Stimulated activated CD8-positive, alpha-beta memory T cell treated with anti-CD3 and anti-CD28 coated beads, Interleukin-15, amount 100 ng/mL, for 48 hours (primary cell): Measurements from ENCODE around the gene LRRN4.
"Not testable (repeated sequence)": the region's sequence is repeated elsewhere in the genome, so short reads cannot be mapped to it uniquely, and the experiment has no call there.

Experiments
- DNase-seq, 2 donors: peaks; one replicate each; pipeline ENCODE4 v3.0.0-alpha.2; 2020; ENCODE audit warnings: low read depth in 2 of 2

Gene LRRN4

DNA sequence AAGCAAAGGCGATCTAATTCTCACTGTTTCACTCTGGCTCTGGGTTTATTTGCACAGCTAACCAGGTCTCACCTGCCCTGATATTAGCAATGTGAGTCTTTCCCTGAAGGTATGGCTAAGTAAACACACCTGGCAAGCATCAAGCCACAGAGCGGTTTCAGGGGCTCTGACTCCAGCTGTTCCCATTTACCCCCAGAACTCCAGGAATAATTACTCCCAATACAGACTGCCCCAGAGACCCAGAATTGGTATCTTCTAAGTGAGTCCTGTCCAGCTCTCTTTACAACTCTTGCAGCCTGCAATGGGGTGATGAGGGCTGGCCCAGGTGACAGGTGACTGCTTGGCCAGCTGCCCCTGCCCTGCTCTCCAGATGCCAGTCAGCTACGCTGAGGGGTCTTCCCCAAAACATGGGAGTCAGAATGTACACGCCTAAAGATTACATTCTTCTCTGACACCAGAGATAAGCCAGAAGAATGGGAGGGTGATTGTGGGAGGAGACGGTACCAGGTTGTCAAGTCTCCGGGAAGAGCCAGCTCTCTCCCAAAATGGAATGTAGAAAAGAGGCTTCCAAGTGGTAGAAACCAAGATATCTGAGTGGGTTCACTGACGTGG, 4.9 kb upstream of the LRRN4 start:
- DNase-seq = no peak

DNA sequence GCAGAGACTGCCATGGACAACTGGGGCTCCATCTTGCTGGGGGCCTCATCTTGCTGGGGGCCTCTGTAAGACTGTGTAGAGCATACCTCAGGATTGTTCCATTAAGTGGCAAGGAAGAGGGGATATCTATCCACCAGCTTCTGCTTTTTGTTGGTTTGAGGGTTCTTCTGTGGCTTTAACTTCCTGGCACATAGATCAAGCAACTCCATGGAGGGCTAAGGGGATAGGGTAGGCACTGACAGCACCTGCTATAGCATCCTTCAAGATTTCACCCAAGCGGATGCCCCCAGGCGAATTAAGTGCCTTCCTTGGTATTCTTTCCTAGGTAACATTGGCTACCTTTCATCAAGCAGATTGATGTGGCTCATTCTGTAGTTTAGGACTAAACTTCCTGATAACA, 3.8 kb upstream of the LRRN4 start:
- DNase-seq = no peak

DNA sequence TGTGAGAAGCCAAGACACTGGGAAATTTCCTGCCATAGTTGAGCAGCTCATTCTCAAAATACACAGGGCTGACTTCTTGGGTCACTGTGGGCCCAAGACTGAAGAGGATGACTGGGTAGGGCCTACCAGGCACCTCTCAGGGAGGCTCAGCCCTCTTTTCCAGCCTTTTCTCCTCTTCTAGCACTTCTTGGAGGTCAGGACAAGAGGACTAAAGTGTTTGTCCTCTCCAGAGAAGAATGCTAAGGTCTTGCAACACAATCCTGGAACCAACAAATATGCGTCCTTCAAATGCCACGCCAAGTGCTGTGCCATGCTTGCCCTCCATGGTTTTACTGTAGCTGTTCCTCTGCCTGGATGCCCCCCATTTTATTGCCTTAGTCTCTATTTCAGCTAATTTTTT, 3.3 kb upstream of the LRRN4 start:
- no peak for DNase-seq

DNA sequence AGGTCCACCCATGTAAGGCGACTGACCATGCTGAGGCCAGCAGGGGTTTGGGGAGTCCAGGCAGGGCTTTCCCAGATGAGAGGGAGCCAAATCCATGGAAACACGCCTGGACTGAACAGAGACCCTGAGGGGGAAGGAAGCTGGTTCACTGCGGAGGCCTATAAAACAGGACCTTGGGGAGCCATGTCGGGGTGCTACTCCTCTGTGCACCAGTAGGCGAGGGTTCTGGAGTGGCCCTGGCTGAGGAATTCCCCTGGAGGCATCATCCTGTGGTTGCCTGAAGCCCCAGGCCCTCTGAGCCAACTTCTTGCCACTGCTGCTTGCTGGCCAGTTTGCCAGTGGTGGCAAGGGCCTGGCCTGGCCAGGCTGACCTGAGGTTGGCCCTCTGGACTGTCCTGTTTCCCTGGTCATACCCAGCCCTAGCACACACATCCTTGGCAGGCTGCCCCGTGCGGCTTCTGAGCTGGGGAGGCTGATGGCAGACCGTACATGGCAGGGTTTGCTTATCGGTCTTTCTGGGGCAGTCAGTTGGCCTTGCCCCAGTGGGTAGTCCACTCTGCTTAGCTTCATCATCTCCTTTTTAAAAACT, 2.2 kb upstream of the LRRN4 start:
- DNase-seq = no peak

DNA sequence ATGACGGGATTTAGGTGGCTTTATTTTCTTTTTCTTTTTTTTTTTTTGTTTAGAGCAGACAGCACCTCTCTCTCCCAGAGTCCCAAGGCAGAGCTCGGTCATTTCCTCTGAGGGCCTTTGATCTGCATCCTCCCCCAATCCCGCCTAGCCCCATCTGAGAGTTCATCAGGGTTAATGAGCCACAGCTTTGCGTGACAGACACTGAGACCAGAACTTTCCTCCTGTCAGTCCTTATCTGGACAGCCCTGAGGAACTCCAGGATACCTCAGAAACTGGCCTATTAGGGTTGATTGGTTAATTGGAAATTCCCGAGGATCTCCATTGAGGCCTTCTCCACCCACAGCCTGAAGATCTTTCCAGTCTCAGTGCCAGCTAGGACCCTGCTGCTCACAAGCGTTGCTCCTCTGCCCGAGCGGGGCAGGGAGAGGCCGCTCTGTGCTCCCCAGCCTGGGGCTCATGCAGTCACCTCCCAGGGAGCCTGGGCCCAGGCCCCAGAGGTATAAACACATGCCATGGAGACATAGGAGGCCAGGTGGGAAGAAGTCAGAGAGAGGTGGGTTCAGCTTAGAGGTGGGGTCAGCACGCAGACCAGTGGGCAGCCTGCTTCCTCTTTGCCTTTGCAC, 1.4 kb upstream of the LRRN4 start:
- DNase-seq = no peak

DNA sequence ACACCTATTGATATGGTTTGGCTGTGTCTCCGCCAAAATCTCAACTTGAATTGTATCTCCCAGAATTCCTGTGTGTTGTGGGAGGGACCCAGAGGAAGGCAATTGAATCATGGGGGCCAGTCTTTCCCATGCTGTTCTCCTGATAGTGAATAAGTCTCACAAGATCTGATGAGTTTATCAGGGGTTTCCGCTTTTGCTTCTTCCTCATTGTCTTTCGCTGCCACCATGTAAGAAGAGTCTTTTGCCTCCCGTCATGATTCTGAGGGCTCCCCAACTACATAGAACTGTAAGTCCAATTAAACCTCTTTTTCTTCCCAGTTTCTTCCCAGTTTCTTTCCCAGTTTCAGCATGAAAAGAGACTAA, 810 bp upstream of the LRRN4 start:
- not testable (repeated sequence) for DNase-seq

DNA sequence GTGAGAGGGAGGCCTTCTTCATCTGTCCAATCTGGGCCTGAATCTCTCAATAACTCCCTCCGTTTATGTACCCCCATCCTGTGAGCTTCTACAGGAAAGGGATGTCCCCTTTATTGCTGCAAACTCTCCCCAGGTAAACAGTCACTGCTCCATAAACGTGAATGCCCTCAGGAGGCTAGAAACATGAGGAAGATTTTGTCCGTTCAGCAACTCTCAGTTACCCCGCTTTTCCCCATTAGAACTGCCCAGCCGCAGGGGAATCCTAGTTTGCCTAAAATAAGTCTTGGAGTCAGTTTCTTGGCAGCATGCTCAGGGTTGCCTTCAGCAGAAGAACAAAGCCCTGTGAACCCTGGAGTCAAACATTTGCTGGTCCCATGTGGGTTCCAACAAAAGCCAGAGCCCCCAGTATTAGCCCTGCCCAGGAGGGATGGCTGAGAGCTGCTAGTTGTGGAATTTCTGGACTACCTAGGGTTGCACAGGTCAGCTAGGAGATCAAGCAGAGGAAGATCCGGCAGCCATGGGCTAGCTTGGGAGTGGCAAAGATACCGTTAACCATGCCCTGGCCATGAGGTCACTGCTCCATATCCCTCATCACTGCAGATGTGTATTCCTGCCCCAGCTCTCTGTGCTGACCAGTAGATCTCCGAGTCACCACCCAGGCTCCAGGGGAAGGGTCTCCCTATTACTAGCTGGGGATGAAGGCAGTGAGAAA, 640 bp downstream of the LRRN4 start:
- no peak for DNase-seq

DNA sequence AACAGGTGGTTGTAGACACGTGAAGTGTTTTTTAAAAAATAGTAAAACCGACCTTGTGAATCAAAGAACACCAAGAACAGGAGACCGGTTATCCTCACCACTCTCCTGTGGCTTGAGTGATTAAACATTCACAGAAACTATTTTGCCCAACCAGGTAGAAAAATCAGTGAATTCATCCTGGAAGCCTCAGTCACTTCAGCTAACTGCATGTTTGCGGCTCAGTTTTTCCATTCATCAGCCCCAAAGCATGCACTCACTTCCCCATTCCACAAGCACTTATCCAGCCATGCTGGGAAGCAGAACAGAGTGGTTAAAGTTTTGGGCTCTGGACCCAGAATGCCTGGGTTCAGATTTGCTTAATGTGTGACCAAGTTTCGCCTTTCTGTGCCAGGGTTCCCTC, 2.4 kb downstream of the LRRN4 start:
- no peak for DNase-seq

DNA sequence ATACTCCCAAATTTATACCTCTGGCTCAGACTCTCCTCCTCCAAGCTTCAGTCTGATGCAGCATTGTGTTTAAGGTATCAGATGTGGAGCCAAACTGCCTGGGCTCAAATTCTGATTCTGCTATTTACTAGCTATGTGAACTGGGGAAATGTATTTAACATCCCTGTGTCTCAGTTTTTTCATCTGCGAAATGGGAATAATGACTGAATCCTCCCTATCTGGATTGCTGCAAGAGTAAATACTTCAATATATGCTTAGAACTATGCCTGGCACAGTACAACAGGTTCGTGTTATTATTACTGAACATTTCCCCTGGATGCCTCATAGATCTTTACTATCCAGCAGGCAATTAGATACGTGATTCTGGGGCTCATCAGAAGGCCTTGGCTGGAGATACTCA, 5.5 kb downstream of the LRRN4 start:
- no peak for DNase-seq

DNA sequence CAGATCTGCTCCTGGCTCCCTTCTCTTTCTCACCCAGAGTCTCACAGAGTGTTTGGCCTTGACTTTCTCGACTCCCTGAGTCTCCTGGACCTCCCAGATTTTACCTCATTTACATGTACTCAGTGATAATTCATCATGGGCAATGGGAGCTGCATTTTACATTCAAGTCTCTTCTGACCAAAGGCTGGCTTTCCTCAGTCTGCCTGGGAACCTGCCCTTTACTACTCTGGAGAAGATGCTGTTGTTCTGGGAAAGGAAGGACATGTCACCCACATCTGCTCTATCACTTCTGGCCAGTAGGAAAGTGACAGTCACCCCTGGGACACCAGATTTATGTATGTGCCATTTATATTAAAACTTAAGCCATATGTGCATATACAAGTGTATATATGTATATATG, 7.4 kb downstream of the LRRN4 start:
- no peak for DNase-seq

DNA sequence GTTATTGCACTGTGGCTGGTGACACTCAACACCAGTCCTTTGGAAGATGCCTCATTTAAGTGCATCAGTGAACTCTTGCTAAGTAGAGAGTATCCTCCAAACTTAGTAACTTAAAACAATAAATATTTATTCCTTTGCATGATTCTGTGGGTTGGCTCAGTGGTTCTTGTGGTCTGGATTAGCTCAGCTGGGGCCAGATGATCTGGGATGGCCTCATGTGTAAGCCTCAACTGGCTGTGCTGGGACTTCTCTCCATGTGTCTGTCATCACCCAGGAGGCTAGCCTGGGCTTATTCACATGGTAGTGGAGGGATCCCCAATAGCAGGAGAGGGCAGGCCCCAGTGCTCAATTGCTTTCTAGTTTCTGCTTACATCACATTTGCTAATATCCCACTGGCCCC, 8.3 kb downstream of the LRRN4 start:
- no peak for DNase-seq

DNA sequence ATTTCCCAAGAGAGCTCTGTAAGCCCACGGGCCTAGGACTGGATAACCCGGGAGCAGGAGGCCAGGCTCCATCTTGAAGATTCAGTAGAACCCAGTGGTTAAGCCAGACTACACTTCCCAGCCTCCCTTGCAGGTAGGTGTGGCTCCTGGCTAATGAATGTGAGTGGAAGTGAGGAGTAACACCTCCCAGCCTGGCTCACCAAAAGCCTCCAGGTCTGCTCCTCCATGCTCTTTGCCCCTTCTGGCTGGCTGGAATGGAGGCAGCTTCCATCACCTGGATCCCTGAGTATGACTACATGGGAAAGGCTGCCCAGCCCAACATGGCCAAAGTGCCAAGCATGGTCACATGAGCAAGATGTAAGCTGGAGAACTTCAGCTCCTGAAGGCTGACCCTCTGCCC, 9.7 kb downstream of the LRRN4 start:
- DNase-seq = no peak

DNA sequence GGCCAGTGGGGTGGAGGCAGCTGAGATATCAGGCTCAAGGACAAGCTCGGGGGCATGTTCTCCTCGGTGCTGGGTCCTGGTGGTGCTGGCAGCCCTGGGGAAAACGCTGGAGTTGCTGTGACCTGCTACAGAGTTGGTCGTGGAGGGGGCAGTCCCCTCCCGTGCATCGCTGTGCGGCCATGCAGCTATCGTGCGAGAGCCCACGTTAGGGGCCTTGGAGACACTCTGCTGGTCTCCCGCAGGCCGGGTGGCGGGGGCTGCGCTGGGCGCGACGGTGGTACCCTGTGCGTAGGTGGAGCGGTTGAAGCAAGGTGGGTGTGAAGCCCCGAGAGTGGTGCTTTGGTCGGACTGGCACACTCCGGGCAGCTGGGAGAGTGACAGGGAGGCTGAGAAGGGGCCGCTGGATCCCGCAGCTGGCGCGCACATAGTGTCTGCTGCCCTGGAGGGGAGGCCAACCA, 12.0 kb downstream of the LRRN4 start:
- no peak for DNase-seq

DNA sequence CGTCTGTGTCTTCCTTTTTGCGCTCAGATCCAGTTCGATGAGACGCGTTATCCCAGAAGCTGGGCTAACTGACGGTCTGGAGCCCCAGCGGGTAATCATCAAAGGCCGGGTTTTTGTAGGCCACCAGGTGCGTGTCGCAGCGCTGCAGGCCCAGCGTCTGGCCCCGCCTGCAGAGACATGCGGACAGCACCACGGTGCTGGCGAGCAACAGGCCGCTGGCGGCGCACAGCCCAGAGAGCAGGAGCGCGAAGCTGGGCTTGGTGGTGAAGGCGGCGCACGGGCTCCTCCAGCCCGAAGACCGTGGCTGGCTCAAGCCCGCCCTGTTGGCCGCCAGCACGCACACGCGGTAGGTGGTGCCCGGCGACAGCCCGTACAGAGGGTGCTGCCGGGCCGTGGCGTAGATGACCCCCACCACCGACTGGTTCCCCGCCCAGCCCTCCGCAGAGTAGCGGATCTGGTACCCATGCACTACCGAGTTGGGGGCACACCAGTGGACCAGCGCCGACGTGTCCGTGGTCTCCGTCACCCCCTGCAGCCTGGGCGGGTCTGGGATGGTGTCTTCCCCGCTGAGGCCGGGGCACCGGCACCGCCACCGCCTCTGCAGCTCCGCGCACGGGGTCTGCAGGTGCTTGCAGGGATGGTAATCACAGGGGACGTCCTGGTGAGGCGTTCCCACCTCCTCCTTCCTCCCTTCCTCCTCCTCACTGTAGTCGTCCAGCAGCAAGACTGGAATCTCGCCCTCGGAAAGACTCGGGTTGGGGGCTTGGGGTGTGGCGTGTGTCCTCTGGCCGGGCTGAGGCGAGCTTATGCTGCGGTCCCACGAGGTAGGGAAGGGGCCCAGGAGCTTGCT, 12.7 kb downstream of the LRRN4 start:
- DNase-seq = no peak

DNA sequence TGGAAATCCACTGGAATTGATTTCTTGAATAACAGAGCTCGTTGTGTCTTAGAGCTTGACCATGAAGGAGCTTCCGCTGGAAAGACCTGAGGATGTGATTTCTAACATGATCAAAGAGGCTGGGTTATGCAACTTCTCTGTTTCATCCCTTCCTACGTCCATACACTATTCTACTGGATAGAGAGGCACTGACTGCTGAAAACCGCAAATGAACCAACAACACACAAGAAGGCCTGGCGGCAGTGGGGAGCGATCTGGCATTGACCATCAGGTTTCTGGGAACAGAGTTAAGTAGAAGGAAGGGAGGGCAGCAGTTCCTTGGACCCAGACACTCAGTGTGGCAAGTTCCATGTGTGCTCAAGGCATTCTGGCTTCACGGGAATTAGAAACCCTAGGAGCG, 13.3 kb downstream of the LRRN4 start:
- no peak for DNase-seq

DNA sequence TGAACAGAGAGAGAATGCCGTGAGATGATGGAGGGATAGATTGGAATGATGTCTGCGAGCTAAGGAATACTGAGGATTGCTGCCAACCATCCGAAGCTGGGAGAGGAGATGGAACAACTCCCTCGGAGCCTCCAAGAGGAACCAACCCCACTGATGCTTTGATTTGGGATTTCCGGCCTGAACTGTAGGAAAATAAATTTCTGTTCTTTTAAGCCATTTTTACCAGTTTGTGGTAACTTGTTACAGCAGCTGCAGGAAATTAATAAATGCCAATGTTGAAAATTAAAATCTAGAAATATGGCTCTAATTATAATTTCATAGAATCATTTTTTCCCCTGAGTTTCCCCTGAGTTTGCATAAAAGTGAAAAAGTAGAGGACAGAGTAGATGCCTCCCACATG, 14.1 kb downstream of the LRRN4 start:
- DNase-seq = no peak

DNA sequence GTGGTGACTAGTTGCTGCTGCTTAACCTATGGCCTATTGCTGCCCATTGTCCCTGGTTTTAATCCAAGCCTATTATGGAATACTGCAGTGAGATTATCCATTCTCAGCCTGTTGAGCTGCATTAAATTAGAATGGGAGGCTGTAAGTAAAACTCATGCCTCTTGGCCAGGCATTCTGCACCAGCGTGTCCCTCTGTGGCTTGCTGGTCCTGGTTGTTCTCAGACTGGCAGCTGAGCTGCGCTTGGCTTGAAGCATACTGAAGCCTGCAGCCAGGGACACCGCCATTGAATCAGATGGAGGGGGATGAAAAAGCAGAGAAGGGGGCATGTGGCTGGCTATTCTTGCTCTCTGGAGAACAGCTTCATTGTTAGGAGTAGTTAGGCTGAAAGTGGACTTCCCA, 15.6 kb downstream of the LRRN4 start:
- no peak for DNase-seq

DNA sequence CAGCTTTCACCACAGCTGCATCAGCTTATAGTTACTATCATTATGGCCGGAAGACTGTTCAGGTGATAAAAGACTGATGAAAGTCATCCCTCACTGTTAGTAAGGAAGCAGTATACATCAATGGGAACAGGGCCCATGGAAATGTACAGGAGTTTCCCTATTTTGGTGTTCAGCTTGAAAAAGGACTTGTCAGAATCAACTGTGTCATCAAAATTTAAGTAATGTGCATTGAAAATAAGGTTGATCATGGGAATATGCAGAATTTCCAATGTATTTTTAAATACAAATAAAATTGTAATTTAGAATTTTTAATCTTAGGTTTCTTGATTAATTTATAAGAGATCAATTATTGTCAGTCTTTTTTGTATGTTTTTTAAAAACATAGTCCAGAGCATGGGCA, 16.8 kb downstream of the LRRN4 start:
- no peak for DNase-seq

DNA sequence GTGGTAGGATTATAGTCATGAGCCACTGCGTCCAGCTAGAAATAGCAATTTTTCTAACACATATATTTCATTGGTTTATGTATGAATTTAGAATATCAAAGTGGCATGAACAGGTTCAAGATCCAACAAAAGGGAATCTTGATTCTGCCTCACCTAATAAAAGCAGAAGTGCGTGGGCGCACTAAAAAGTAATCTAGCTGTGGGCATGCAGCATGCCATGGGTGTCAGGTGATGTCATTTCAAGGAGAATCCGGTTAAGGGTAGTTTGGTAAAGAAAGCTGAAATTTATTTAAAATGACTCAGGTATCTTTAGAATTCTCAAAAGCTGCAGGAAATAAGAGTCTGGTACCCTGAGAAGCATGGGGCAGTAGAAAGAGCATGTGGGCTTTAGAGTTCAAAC, 17.6 kb downstream of the LRRN4 start:
- no peak for DNase-seq

DNA sequence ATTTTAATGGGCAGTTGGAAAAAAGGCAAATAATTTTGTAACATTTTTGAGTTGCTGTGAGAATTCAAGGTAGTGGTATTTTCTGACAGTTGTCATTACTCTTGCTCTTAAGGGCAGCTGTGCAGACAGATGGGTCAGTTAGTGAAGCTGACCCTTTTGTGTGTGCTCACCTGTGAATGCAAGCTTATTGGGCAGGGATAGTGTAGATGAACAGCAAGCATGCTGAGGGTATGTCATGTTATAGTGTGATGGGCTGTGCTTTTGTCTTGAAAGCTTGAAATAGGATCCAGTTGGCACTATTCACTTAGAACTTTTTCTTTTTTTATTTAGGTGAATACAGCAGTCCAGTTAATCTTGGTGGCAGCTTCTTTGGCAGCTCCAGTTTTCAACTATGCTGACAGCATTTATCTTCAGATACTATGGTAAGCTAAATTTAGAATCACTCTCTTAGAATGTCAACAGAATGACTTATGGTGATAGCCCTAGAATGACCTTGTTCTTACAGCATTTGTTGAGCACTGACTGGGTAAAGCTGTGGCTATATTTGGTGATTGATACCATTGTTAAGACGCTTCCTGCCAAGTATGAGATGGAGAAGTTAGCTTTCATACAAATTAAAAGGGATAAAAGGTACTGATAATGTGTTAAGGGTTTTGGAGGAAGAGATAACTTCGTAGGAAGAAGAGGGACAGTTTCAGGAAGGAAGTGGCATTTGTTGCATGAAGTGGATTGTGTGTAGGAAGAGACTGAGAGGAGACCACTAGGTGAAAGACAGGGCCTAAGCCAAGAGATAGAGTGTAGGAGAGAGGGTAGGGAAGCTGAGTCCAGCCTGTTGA, 19.5 kb downstream of the LRRN4 start:
- no peak for DNase-seq

DNA sequence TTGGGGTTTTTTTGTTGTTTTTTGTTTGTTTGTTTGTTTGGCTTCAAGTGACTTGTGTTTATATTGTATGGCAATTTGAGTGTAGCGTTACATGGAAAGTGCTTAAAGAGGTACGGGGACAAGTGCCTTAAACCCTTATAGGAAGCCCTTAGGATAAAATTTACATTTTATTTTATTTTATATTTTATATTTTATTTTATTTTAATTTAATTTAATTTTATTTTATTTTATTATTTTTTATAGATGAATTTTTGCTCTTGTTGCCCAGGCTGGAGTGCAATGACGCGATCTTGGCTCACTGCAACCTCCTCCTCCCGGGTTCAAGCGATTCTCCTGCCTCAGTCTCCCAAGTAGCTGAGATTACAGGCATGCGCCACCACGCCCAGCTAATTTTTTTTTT, 21.0 kb downstream of the LRRN4 start:
- not testable (repeated sequence) for DNase-seq
